Osteocyte (in vitro differentiated cells): ENCODE measurements around the gene INO80E. TPM values are rescaled to one million over a fixed set of nuclear protein-coding genes. Genes with fewer than 3 reads are reported as not detected.

Experiments used
- DNase-seq: peaks from one replicate; pipeline ENCODE4 v3.0.0; 2021; ENCODE audit warnings: mixed read lengths; ENCODE audit not compliant: unreplicated experiment; ENCODE audit errors: extremely low spot score
- H3K27ac Mint-ChIP-seq: one replicate; pipeline ENCODE4 v1.8.0; 2021; ENCODE audit warnings: mild to moderate bottlenecking, mixed read lengths; ENCODE audit not compliant: unreplicated experiment
- H3K27me3 Mint-ChIP-seq: one replicate; pipeline ENCODE4 v1.8.0; 2021; ENCODE audit warnings: mixed read lengths; ENCODE audit not compliant: unreplicated experiment
- H3K36me3 Mint-ChIP-seq: one replicate; pipeline ENCODE4 v1.8.0; 2021; ENCODE audit warnings: mixed read lengths; ENCODE audit not compliant: unreplicated experiment
- H3K4me1 Mint-ChIP-seq: one replicate; pipeline ENCODE4 v1.8.0; 2021; ENCODE audit warnings: mixed read lengths; ENCODE audit not compliant: unreplicated experiment
- H3K4me3 Mint-ChIP-seq: one replicate; pipeline ENCODE4 v1.8.0; 2021; ENCODE audit warnings: mild to moderate bottlenecking, moderate library complexity, mixed read lengths; ENCODE audit not compliant: unreplicated experiment
- H3K9me3 Mint-ChIP-seq: one replicate; pipeline ENCODE4 v1.8.0; 2021; ENCODE audit warnings: mixed read lengths; ENCODE audit not compliant: unreplicated experiment
- total RNA-seq: library from RNA; stranded (reverse); gene quantifications from 2 replicates; pipeline ENCODE4 v1.2.1, GENCODE V29; 2021
- TF ChIP-seq, protein P1 (sequence below): fragments of 200-600 bp; sonication (generic); IDR thresholded peaks from 2 replicates; pipeline ENCODE4 v1.5.0; 2021; ENCODE audit warnings: antibody characterized with exemption, mild to moderate bottlenecking, moderate library complexity

Gene INO80E
- total RNA-seq, 1 donor from 2014 or later: 77.0 TPM

DNA sequence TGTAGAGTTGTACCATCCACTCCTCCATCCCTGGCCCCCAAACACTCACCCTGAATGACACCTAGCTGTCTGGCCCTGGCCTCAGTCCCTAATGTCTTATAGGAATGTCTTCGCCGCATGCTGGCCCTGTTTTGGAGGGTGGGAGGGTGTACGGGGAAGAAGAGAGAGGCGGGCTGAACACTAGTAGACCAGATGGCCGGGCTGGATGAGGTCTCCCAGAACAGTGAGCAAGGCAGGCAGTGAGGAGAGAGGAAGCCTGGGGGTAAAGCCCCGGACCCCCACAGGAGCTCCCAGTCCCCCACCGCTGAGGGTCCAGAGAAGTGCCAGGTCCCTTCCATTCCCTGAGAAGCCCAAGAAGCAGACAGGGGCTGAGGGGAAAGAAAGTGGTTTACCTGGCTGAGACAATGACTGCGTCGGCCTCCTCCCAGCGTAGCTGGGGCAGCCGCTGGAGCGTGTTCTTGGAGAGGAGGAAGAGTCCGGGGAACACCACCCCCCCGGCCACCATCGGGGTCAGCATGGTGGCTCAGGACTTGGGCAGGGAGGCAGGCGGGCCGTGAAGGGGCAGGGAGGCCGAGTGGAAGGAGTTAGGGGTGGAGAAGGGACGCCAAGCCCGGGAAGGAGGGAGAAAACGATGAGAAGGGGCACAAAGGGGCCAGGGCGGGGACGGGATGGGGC is 34.1 kb downstream of the INO80E start:
- Mint-ChIP-seq H3K4me1 (peaks cover 8% of the 10 kb centered on the region), H3K4me3 (peak overlapping the region; percentile 48), H3K27ac (no peak overlapping the region), H3K27me3 (peaks cover 37% of the 10 kb centered on the region), H3K9me3 (no peaks in the 10 kb centered on the region), H3K36me3 (no peaks in the 10 kb centered on the region)
- DNase-seq: no peak
- TF ChIP-seq, protein P1, sequence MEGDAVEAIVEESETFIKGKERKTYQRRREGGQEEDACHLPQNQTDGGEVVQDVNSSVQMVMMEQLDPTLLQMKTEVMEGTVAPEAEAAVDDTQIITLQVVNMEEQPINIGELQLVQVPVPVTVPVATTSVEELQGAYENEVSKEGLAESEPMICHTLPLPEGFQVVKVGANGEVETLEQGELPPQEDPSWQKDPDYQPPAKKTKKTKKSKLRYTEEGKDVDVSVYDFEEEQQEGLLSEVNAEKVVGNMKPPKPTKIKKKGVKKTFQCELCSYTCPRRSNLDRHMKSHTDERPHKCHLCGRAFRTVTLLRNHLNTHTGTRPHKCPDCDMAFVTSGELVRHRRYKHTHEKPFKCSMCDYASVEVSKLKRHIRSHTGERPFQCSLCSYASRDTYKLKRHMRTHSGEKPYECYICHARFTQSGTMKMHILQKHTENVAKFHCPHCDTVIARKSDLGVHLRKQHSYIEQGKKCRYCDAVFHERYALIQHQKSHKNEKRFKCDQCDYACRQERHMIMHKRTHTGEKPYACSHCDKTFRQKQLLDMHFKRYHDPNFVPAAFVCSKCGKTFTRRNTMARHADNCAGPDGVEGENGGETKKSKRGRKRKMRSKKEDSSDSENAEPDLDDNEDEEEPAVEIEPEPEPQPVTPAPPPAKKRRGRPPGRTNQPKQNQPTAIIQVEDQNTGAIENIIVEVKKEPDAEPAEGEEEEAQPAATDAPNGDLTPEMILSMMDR: no peak

DNA sequence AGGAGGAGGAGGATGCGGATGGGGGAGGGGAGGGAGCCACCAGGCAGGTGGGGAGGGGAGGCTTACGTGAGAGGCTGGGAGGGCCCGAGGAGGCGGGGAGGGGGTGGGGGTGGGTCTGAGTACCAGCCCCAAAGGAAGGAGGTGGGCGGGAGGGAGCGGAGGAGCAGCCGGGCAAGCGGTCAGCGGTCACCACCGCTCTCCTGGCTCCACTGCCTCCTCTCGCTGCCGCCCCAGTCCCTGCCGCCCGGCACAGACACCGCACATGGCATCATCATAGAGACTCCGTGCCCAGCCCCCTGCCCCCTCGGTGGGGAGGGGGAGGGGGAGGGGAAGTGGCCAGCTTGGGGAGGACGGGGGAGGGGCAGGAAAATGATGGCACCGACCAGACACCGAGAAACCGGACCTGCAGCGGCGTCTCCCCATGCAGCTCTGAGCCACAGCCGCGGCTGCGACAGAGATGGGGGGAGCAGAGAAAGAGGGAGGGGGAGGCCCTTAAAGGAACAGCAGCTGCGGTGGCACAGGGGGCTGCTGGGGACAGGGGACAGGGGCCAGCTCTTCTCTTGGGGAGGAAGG is 34.9 kb downstream of the INO80E start, which contains the start of gene TLCD3B:
Gene TLCD3B, minus strand, starts transcription at position 431 of the 573 bp plus-strand sequence. CDS start 744 bp downstream, outside the sequence.
- no peak within 1 kb of the TSS for H3K27ac Mint-ChIP-seq
- H3K4me1 Mint-ChIP-seq: peaks cover 8% of the 10 kb centered on the region
- H3K9me3 Mint-ChIP-seq: no peaks in the 10 kb centered on the region
- peaks cover 43% of the 10 kb centered on the region for H3K27me3 Mint-ChIP-seq
- TF ChIP-seq, protein P1: no peak
- peak within 1 kb of the TSS; percentile 52 for H3K4me3 Mint-ChIP-seq
- no peak for DNase-seq
- no peaks in the 10 kb centered on the region for H3K36me3 Mint-ChIP-seq

DNA sequence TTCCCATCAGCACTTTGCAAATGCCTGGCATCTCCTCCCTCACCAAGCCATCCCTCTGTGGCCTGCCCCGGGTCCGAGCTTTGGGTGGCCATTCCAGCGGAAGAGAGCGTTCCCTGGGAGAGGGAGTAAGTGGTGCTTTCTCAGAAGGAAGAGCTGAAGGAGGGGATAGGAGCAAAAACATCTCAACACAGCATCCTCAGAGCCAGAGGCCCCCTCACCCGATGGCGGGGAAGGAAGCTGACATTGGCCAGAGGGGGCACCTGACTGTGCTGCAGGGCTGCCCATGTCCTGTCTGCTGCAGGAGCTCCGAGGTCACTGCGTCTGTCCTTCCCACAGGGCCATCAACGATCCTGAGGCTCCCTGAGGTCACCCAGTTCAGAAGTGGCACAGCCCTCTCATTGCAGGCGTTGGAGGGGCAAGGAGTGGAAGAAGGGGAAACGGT is 35.5 kb downstream of the INO80E start:
- Mint-ChIP-seq H3K4me3 (peak overlapping the region; percentile 32), H3K36me3 (no peaks in the 10 kb centered on the region), H3K4me1 (peaks cover 8% of the 10 kb centered on the region), H3K27ac (no peak overlapping the region), H3K9me3 (no peaks in the 10 kb centered on the region), H3K27me3 (peaks cover 48% of the 10 kb centered on the region)
- no peak for DNase-seq
- TF ChIP-seq, protein P1: no peak

DNA sequence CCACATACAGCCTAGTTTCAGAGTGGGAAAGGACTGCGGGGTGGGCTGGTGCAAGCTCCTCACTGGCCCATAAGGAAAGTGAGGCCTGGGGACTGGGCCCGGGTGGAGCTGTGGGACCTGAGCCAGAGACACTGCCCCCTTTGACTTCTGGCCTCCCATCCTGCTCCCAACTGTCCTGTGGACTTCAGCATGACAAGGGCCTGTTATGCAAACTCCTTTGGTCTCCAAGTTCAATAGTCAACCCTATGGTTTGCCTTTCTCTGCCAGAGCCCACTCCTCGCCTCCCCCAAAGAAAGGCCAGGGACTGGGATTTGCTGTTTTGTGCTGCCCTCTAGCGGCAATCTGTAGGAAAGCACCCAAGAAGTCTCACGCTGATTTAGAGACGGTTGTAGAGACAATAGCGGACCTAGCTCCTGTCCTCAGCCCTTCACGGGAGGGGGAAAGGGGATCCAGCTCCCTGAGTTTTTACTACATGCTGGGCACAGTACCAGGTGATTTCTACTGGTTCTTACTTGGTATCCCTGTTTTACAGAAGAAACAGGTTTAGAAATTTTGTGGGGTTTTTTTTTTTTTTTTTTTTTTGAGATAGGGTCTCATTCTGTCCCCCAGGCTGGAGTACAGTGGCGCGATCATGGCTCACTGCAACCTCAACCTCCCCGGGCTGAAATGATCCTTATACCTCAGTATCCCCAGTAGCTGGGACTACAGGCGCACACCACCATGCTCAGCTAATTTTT is 36.2 kb downstream of the INO80E start:
- H3K36me3 Mint-ChIP-seq: no peaks in the 10 kb centered on the region
- H3K4me3 Mint-ChIP-seq: peak overlapping the region; percentile 38
- H3K9me3 Mint-ChIP-seq: no peaks in the 10 kb centered on the region
- peaks cover 44% of the 10 kb centered on the region for H3K27me3 Mint-ChIP-seq
- no peak for DNase-seq
- peaks cover 8% of the 10 kb centered on the region for H3K4me1 Mint-ChIP-seq
- H3K27ac Mint-ChIP-seq: no peak overlapping the region
- TF ChIP-seq, protein P1: peak; percentile 77

- peaks cover 8% of the 10 kb centered on the region for H3K4me1 Mint-ChIP-seq
- no peaks in the 10 kb centered on the region for H3K9me3 Mint-ChIP-seq
- DNase-seq: no peak
These were observed 37.2 kb downstream of the INO80E start for GRCh38 chr16:30033270-30033669.

More at GRCh38 chr16:30033270-30033669, 37.2 kb downstream of the INO80E start:
- no peak overlapping the region for H3K27ac Mint-ChIP-seq
- no peaks in the 10 kb centered on the region for H3K36me3 Mint-ChIP-seq
- H3K4me3 Mint-ChIP-seq: no peak overlapping the region
- TF ChIP-seq, protein P1: no peak
- H3K27me3 Mint-ChIP-seq: peaks cover 41% of the 10 kb centered on the region
